SH-SY5Y (cell line): Measurements from ENCODE around the gene INHBC.

Source experiments
- GATA2 ChIP-seq: IDR thresholded peaks from 2 replicates; pipeline ENCODE4 v1.6.1; 2011; ENCODE audit warnings: mild to moderate bottlenecking, low read depth, low read length
- GATA3 ChIP-seq: IDR thresholded peaks from 2 replicates; pipeline ENCODE4 v1.6.1; 2011; ENCODE audit warnings: low read depth, mild to moderate bottlenecking, low read length, moderate library complexity

DNA sequence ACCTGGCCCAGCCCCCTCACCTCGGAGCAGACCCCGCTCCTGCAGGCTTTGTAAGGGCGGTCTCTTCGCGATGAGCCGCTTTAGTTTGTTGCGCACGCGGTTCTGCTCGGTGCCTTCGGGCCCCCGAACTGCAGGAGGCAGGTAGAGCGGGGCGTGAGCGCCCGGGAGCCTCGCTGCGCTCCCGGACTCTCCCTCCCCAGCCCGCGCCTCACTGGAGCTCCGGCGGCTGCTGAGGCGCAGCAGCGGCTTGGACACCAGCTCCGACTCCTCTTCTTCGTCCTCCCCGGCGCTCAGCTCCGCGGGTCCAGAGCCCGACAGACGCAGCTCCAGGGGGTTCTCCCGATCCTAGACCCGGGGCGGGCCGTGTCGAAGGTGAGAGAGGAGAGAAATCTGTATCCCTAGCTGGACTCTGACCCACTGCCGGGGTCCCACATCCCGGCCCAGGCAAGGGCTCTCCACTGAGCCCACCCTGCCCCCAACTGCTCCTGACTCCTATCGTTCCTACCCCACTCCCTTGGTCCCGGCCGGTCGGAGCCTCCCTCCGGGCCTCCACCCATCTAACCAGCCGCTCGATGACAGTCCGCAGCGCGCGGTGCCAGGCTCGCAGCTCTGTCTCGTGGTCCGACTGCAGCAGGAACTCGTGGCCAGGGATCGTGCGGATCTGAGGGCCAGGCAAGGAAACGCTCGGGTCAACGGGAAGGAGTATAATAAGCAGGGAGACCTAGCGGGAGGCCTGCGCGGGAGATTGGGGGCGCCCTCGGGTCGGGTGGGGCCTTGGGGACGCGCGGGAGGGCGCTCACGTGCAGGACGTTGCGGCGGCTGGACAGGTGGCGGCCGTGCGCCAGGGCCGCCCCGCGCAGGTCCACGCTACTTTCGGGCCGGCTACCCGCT, 40.9 kb downstream of the INHBC start:
- no peak for TF ChIP-seq GATA2
- no peak for TF ChIP-seq GATA3
